ENCODE measurements around the gene DOCK9.

DNA sequence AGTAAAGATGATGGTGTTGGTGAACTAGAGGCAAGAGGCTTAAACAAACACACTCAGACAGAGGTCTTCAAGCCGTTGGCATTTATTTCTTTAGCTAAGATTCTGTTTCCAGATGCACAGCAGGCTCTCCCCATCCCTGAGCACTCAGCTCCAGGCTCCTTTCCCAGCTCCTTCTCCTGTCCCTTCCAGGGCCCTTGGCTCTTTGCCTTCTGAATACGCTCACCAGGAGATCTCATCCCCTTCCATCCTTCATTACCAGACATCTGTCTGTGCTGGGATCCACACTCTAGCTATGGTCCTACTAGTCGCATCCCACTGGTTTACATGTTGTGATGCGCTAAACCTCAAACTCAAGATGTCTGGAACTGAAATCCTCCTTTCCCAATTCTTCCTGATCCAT, 25.3 kb upstream of the DOCK9 start:
- TF ChIP-seq, protein P1, sequence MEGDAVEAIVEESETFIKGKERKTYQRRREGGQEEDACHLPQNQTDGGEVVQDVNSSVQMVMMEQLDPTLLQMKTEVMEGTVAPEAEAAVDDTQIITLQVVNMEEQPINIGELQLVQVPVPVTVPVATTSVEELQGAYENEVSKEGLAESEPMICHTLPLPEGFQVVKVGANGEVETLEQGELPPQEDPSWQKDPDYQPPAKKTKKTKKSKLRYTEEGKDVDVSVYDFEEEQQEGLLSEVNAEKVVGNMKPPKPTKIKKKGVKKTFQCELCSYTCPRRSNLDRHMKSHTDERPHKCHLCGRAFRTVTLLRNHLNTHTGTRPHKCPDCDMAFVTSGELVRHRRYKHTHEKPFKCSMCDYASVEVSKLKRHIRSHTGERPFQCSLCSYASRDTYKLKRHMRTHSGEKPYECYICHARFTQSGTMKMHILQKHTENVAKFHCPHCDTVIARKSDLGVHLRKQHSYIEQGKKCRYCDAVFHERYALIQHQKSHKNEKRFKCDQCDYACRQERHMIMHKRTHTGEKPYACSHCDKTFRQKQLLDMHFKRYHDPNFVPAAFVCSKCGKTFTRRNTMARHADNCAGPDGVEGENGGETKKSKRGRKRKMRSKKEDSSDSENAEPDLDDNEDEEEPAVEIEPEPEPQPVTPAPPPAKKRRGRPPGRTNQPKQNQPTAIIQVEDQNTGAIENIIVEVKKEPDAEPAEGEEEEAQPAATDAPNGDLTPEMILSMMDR (IDR thresholded peaks at IDR 0.05) = no peak
- TF ChIP-seq POLR2A (IDR thresholded peaks at IDR 0.05) = no peak

Data from esophagus squamous epithelium (tissue), 4 donors.